ENCODE measurements around the gene STON1.

DNA sequence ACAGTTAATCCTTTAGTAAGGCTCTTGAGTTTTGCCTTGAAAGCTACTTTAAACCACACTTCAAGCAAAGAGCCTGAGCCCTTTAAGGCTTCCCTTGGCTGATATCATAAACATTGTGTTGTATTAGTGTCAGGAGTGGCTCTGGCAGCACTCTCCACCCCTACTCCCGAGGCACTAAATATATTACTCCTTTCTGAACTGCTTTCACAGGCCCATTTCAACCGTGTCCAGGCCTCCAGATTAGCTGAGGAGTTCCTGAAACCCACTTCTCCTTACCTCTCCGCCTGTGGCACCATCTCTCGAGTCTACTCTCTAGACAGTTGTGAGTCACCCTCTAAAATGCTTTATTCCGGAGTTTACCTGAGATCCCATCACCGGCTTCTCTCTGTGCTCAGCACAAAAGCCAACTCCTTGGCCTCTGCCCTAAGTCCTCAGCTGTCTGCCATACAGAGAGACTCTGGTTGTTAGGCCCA, 14.4 kb upstream of the STON1 start:
- TF ChIP-seq, protein P1, sequence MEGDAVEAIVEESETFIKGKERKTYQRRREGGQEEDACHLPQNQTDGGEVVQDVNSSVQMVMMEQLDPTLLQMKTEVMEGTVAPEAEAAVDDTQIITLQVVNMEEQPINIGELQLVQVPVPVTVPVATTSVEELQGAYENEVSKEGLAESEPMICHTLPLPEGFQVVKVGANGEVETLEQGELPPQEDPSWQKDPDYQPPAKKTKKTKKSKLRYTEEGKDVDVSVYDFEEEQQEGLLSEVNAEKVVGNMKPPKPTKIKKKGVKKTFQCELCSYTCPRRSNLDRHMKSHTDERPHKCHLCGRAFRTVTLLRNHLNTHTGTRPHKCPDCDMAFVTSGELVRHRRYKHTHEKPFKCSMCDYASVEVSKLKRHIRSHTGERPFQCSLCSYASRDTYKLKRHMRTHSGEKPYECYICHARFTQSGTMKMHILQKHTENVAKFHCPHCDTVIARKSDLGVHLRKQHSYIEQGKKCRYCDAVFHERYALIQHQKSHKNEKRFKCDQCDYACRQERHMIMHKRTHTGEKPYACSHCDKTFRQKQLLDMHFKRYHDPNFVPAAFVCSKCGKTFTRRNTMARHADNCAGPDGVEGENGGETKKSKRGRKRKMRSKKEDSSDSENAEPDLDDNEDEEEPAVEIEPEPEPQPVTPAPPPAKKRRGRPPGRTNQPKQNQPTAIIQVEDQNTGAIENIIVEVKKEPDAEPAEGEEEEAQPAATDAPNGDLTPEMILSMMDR (IDR thresholded peaks at IDR 0.05; ENCODE audit: low read length): no peak
- no peak for TF ChIP-seq EZH2 (IDR thresholded peaks at IDR 0.05; ENCODE audit: borderline replicate concordance, low read length)
